ENCODE data around the gene CLHC1. TPM values are rescaled to one million over a fixed set of nuclear protein-coding genes. Genes with fewer than 3 reads are reported as not detected.

Gene CLHC1
- total RNA-seq, 2 experiments from 2014 or later = 8.6 TPM

GRCh38 chr2:55180374-55180773 lies 51.7 kb downstream of the CLHC1 start:
- POLR2A ChIA-PET = no interaction called here
- CTCF ChIA-PET = no interaction called here

GRCh38 chr2:55176094-55176415 lies 56.0 kb downstream of the CLHC1 start:
- POLR2A ChIA-PET = no interaction called here
- CTCF ChIA-PET = no interaction called here

DNA sequence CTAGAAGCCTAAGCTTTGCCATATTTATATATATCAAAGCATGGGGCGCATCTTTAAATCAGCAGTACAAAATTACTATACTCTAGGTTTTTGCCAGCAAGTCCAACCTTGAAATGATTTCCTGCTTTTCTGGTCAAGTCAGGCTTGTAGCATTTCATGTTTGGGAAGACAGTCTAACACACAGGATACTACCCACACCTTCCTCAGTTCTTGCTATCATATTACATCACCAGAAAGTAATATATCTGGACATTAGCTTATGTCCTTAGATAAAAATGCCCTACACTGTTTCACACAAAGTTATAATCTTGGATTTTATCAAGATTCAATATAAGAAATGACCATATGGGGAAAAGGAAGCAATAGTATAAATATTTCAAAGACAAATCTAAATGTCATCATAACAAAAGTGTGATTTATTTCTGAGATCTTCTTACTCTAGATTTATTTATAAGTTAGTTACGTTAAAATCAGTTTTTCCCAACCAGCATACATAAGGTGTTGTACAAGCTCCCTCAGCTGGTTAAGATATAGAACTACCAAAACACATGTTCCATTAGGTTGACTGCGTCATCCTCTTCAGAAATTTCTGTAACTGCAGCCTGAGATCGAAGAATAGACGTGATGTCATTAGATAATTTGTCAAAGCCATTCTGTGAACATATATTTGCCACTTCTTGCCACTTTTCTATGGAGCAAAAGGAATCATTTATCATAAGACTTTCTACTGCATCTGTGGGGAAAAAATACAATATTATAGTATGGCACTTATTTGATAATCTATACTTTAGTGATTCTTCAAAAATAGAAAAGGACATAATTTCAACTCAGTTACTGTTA lies 56.6 kb downstream of the CLHC1 start:
- ChIA-PET CTCF (interaction anchor here (1.1 to 1.3 kb wide), 2 partner anchors 12 to 338 kb away, joined by 3 to 4 read pairs; no protein-coding TSS in a partner anchor), POLR2A (no interaction called here)

DNA sequence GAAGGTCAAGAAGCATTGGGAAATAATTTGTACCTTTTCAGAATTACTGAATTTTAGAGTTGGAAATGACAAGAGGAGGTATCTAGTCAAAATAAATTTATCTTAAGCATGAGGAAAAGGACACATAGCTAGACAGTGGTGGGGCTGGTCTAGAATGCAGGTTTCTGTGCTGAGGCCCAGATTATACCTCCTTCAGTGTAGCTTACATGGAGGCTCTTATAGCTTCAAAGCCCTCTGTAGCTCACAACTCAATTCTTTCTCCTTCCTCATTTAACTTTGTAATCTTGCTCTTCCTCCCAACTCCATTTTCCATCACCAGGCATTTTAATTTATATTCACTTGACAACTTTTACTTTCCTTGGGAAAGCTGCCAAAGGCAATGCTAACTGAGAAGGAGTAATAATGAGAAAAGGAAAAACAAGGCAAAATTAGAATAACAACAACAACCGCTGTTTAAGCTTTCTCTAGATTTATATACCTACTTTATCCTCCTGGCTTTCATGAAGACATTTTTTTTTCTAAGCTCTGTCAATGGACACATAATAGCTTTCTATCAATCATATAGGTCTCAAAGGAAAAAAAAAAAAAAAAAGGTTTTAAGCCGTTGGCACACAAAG lies 58.5 kb downstream of the CLHC1 start:
- POLR2A ChIA-PET = no interaction called here
- CTCF ChIA-PET = interaction anchor here (0.6 kb wide), 1 partner anchor 14 kb away, joined by 3 read pairs; no protein-coding TSS in a partner anchor

GRCh38 chr2:55169915-55170314 lies 62.2 kb downstream of the CLHC1 start:
- ChIA-PET POLR2A (no interaction called here), CTCF (interaction anchor here (0.6 kb wide), 1 partner anchor 26 kb away, joined by 3 read pairs; no protein-coding TSS in a partner anchor)

- ChIA-PET POLR2A (no interaction called here), CTCF (interaction anchor here (1.8 kb wide), 1 partner anchor 270 kb away, joined by 6 read pairs; no protein-coding TSS in a partner anchor)
Measured at GRCh38 chr2:55169359-55169758, 62.7 kb downstream of the CLHC1 start.

- ChIA-PET POLR2A (interaction anchor here (0.6 kb wide), 1 partner anchor 354 kb away, joined by 3 read pairs; no protein-coding TSS in a partner anchor), CTCF (interaction anchor here (1.0 to 1.8 kb wide), 2 partner anchors 264 to 269 kb away, joined by 3 to 6 read pairs; no protein-coding TSS in a partner anchor)
Measured at GRCh38 chr2:55168221-55169154, 63.6 kb downstream of the CLHC1 start.

DNA sequence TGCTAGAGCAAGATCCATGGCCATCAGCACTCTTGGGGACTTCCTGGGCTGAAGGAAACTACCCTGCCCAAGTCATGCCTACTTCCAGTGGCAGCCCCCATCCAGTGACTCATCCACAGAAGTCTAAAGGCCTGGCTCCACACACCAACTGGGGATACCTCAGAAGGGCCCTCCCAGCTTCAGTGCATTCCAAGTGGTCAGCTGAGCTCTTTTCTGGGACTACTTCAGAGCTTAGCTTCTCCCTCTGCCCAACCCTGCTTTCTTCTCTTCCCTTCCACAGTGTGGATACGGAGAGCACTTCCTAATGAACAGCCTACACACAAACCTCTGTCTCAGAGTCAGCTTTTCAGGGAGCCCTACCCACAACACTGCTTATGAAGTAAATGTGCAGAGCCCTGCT lies 66.5 kb downstream of the CLHC1 start:
- CTCF ChIA-PET = interaction anchor here (0.6 to 0.8 kb wide), 2 partner anchors 68 to 337 kb away, joined by 3 read pairs; no protein-coding TSS in a partner anchor
- POLR2A ChIA-PET = no interaction called here

- ChIA-PET CTCF (interaction anchor here (0.6 to 0.8 kb wide), 2 partner anchors 67 to 336 kb away, joined by 3 read pairs; no protein-coding TSS in a partner anchor), POLR2A (no interaction called here)
Measured at GRCh38 chr2:55164534-55165480, 67.3 kb downstream of the CLHC1 start.

GRCh38 chr2:55163941-55164390 lies 68.1 kb downstream of the CLHC1 start:
- CTCF ChIA-PET = interaction anchor here (1.0 kb wide), 1 partner anchor 11 kb away, joined by 3 read pairs; no protein-coding TSS in a partner anchor
- POLR2A ChIA-PET = no interaction called here

GRCh38 chr2:55163274-55163721 lies 68.8 kb downstream of the CLHC1 start:
- POLR2A ChIA-PET = no interaction called here
- CTCF ChIA-PET = interaction anchor here (1.0 kb wide), 1 partner anchor 12 kb away, joined by 3 read pairs; no protein-coding TSS in a partner anchor

GRCh38 chr2:55162284-55163006 lies 69.6 kb downstream of the CLHC1 start:
- ChIA-PET POLR2A (no interaction called here), CTCF (no interaction called here)

- POLR2A ChIA-PET = no interaction called here
- CTCF ChIA-PET = no interaction called here
Measured at GRCh38 chr2:55161295-55162210, 70.5 kb downstream of the CLHC1 start.

GRCh38 chr2:55160422-55160821 lies 71.7 kb downstream of the CLHC1 start:
- CTCF ChIA-PET = no interaction called here

GRCh38 chr2:55159752-55160151 lies 72.3 kb downstream of the CLHC1 start:
- POLR2A ChIA-PET = no interaction called here
- CTCF ChIA-PET = interaction anchor here (0.6 kb wide), 1 partner anchor 14 kb away, joined by 3 read pairs; no protein-coding TSS in a partner anchor

More at GRCh38 chr2:55160422-55160821, 71.7 kb downstream of the CLHC1 start:
- POLR2A ChIA-PET = no interaction called here

DNA sequence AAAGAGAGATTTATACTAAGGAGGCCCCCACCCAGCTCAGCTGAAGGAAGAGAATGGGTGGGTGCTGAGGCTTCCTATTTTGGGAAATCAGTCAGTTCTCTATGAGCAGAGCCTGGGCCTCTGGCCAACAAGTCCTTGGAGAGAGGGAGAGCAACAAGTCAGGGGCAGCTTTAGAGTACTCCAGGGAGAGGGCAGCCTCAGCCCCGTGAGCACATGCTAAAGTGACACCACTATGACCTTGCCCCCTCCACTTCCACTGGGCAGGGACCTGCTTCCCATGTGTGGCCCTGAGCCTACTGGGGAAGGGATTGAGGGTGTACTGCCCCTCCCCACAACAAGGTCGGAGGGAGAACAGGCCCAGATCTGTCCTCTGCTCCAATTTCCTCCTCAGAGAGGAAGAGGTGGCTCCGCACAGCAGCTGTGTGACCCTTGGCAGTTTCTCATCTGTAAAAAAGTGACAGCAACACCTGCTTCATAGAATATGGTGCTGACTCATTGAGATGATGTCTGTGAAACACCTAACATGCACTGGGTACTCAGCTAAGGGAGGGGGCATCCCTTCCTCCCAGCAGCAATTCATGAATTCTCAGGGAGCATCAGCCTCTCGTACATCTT lies 72.9 kb downstream of the CLHC1 start:
- POLR2A ChIA-PET = no interaction called here
- CTCF ChIA-PET = interaction anchor here (0.6 kb wide), 1 partner anchor 14 kb away, joined by 3 read pairs; no protein-coding TSS in a partner anchor
